ENCODE results near the gene CPT1A.

Gene CPT1A

GRCh38 chr11:68852628-68853027 is 10.9 kb upstream of the CPT1A start:
- DNase-seq, result no peak

GRCh38 chr11:68848429-68848828 is 6.7 kb upstream of the CPT1A start:
- no peak for DNase-seq

- DNase-seq, result no peak
Observed at GRCh38 chr11:68847395-68847794, 5.7 kb upstream of the CPT1A start.

- no peak for DNase-seq
Observed at GRCh38 chr11:68845351-68846002, 3.8 kb upstream of the CPT1A start.

- no peak for DNase-seq
Observed at GRCh38 chr11:68844801-68845200, 3.1 kb upstream of the CPT1A start.

GRCh38 chr11:68844376-68844775 is 2.7 kb upstream of the CPT1A start:
- DNase-seq, result no peak

- DNase-seq, result peak; percentile 57 to 64
Observed at GRCh38 chr11:68843703-68844312, 2.1 kb upstream of the CPT1A start.

- peak; percentile 56 to 59 for DNase-seq
Observed at GRCh38 chr11:68843052-68843561, 1.4 kb upstream of the CPT1A start.

- DNase-seq, result no peak
Observed at GRCh38 chr11:68842427-68843051, 823 bp upstream of the CPT1A start.

- peak in 1 of 2 experiments; percentile 12 for DNase-seq
Observed at GRCh38 chr11:68840661-68841653, 759 bp downstream of the CPT1A start.

GRCh38 chr11:68839911-68840641 is 1.6 kb downstream of the CPT1A start:
- peak; percentile 65 to 70 for DNase-seq

GRCh38 chr11:68839054-68839865 is 2.5 kb downstream of the CPT1A start:
- DNase-seq, result peak; percentile 89 to 90

GRCh38 chr11:68838572-68838964 is 3.1 kb downstream of the CPT1A start:
- DNase-seq, result no peak

- DNase-seq, result no peak
Observed at GRCh38 chr11:68837583-68838571, 3.8 kb downstream of the CPT1A start.

- DNase-seq, result no peak
Observed at GRCh38 chr11:68835749-68836148, 6.0 kb downstream of the CPT1A start.

- DNase-seq, result no peak
Observed at GRCh38 chr11:68835328-68835727, 6.4 kb downstream of the CPT1A start.

- no peak for DNase-seq
Observed at GRCh38 chr11:68832476-68833181, 9.1 kb downstream of the CPT1A start.

GRCh38 chr11:68831124-68831523 is 10.6 kb downstream of the CPT1A start:
- no peak for DNase-seq

- no peak for DNase-seq
Observed at GRCh38 chr11:68829581-68829980, 12.1 kb downstream of the CPT1A start.
